Endometrial microvascular endothelial cells (primary cell): Measurements from ENCODE around the gene ZNF333. TPM values are rescaled to one million over a fixed set of nuclear protein-coding genes. Genes with fewer than 3 reads are reported as not detected.

Experiments
- in situ Hi-C: cut with HindIII; loops from 2 replicates; pipeline ENCODE4 v1.10.0; 2017; ENCODE audit warnings: low sequenced_read_pairs, low pct_unique_long_range_greater_than_20kb; ENCODE audit errors: inconsistent ontology term
- total RNA-seq: library from RNA; depleted of rRNA; stranded (reverse); fragments of >200 nt; gene quantifications from one replicate; pipeline ENCODE4 v1.2.3, GENCODE V29; 2015; ENCODE audit errors: inconsistent ontology term

Gene ZNF333
- total RNA-seq, 1 donor from 2014 or later, result 3.0 TPM

DNA sequence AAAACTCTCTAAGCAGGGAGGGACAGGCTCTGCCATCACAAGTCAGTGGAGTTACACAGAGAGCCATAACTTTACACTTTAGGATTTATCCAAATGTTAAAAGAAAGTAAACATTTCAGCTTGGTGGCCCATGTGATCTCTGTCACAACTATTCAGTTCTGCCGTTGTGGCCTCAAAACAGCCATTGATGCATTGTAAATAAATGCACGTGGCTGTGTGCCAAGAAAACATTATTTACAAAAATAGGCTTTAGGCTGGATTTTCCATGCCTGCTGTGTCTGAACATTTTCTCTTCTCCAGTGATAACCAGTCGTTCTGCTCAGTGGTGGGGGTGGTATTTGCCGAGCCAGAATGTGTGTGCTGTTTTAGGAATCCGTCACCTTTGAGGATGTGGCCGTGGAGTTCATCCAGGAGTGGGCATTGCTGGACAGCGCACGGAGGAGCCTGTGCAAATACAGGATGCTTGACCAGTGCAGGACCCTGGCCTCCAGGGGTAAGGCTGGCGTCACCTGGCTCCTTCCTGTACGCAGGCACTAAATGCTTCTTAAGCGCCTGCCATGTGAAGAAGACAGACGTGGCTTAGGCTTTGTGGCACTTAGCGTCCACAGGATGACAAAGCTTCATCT lies 4.9 kb downstream of the ZNF333 start:
- in situ Hi-C loops, result no loop called here

GRCh38 chr19:14695471-14695870 lies 5.6 kb downstream of the ZNF333 start:
- in situ Hi-C loops, result no loop called here

DNA sequence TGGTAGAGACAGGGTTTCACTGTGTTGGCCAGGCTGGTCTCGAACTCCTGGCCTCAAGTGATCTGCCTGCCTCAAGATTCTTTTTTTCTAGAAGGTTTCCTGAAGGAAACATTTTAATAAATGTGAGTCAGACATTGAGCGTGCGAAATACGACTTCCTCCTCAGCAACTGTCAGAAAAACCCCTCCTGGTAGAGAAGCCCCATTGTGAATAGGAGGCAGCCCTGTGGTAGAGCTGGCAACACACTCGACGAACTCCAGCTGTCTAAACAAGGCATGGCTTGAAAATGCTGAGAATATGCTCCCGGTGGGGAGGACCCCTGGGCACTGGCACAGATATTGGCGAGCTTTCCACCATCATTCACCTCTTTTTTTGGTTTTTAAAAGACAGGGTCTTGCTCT lies 9.8 kb downstream of the ZNF333 start:
- in situ Hi-C loops, result no loop called here

DNA sequence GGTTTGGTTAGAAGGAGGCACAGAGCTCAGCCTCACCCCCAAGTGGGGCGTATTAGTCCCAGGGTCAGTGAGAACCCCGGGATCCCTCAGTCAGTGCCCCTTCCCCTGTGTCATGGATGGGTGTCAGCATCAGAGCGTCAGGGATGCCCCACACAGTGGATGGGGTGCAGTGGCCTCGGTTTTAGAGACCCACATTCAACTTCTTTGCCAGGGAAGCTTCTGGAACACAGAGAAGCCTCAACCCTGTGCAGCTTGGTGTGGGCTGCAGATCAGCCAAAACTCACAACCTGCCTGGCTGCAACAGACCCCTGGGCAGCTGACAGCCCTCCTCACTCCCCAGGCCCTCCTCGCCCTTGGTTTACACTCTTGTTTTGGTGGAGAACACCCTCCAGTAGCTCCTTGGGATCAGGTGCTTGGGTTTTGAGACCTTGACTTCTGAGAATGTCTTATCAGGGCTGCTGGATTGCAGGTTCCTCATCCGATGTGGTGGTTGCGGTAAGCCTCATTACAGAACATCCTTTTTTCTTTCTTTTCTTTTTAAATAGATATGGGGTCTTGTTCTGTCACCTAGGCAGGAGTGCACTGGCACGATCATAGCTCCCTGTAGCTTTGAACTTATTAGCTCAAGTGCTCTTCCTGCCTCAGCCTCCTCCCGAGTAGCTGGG lies 11.0 kb downstream of the ZNF333 start:
- in situ Hi-C loops, result no loop called here

DNA sequence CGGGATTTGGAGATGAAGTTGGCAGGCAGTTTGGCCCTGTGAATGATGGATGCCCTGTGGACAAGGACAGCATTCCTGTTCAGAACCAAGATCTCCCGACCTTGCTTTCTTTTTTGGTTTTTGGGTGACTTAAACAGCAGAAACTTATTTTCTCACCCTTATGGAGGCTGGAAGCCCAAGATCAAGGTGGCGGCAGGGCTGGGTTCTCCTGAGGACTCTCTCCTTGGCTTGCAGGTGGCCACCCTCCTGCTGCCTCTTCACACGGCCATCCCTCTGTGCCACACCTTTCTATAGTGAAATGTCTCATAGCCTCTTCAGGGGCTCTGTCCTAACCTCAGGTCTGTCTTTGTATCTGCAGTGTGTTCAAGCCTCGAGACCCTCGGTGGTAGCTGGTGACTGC lies 14.0 kb downstream of the ZNF333 start:
- in situ Hi-C loops, result no loop called here

DNA sequence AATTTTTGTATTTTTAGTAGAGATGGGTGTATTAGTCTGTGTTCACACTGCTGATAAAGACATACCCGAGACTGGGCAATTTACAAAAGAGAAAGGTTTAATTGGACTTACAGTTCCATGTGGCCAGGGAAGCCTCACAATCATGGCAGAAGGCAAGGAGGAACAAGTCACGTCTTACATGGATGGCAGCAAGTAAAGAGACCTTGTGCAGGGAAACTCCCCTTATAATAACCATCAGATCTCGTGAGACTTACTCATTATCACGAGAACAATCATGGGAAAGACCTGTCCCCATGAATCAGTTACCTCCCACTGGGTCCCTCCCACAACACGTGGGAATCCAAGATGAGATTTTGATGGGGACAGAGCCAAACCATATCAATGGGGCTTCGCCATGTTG lies 14.6 kb downstream of the ZNF333 start:
- in situ Hi-C loops, result no loop called here

DNA sequence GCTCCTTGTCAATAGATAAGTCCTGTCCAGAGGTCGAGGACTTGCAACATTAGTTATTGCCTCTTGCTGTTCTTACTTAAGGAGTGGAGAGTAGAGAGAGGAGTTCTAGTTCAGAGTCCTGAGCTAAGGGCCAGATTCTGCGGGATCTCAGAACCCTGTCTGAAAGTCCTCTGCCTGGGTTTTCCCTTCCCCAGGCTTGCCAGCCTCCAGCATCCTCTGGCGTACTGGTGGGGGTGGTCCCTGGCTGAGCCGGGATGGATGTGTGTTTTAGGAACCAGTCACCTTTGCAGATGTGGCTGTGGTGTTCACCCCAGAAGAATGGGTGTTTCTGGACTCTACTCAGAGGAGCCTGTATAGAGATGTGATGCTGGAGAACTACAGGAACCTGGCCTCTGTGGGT lies 26.0 kb downstream of the ZNF333 start:
- in situ Hi-C loops, result no loop called here

GRCh38 chr19:14718522-14719116 lies 28.8 kb downstream of the ZNF333 start:
- in situ Hi-C loops, result no loop called here

DNA sequence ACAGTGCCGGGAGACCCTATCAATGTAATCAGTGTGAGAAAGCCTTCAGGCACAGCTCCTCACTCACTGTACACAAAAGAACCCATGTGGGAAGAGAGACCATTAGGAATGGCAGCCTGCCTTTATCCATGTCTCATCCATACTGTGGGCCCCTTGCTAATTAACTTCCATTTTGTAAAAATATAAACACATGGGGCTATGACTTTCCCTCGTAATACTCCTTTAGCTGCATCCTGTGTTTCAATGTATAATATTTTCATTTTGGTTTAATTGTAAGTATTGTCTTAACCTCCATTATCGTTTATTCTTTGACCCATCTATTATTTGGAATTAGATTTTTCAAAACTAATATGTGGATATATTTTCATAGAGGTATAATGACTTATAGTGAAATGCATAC lies 29.3 kb downstream of the ZNF333 start:
- in situ Hi-C loops, result no loop called here

GRCh38 chr19:14722127-14722526 lies 32.3 kb downstream of the ZNF333 start:
- in situ Hi-C loops, result no loop called here

- in situ Hi-C loops, result no loop called here
Observed at GRCh38 chr19:14728595-14728994, 38.7 kb downstream of the ZNF333 start.

GRCh38 chr19:14731200-14731599 lies 41.4 kb downstream of the ZNF333 start:
- in situ Hi-C loops, result no loop called here

GRCh38 chr19:14732510-14732909 lies 42.7 kb downstream of the ZNF333 start:
- in situ Hi-C loops, result no loop called here

GRCh38 chr19:14733574-14733973 lies 43.7 kb downstream of the ZNF333 start:
- in situ Hi-C loops, result no loop called here

GRCh38 chr19:14735915-14736314 lies 46.1 kb downstream of the ZNF333 start:
- in situ Hi-C loops, result no loop called here

- in situ Hi-C loops, result no loop called here
Observed at GRCh38 chr19:14746886-14747285, 57.0 kb downstream of the ZNF333 start.

DNA sequence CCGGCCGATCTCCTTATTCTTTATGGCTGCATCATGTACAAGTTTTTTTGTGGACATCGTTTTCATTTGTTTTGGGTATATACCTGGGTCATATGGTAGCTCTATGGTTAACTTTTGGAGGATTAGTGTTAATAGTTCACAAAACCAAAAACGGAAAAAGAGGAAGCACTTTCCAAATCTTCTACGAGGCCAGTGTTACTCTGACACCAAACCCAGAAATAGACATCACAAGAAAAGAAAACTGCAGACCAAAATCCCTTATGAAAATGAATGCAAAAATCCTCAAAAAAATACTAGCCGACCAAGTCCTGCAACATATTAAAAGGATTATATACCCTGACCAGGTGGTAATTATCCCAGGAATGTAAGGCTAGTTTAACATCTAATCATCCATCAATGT lies 58.8 kb downstream of the ZNF333 start:
- in situ Hi-C loops, result no loop called here

- in situ Hi-C loops, result no loop called here
Observed at GRCh38 chr19:14758816-14759215, 69.0 kb downstream of the ZNF333 start.

GRCh38 chr19:14761607-14762006 lies 71.8 kb downstream of the ZNF333 start:
- in situ Hi-C loops, result no loop called here

DNA sequence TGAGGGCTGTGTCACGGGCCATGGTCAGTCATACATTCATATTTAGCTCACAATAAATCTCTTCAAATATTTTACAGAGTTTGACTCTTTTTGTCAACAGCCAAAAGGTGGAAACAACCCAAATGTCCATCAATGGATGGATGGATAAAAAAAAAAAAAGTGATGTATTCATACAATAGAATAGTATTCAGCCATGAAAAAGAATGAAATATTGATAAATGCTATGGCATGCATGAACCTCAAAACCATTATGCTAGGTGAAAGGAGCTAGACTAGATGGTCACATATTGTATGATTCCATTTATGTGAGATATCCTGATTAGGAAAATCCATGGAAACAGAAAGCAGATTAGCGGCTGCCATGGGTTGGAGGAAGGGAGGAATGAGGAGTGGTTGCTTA lies 72.3 kb downstream of the ZNF333 start:
- in situ Hi-C loops, result no loop called here
